Subcutaneous adipose tissue (tissue), 4 donors: Measurements from ENCODE around the gene UFSP2. TPM values are rescaled to one million over a fixed set of nuclear protein-coding genes. Genes with fewer than 3 reads are reported as not detected.

Experiments
- CTCF ChIP-seq: fragments of 450-650 bp; IDR thresholded peaks from one replicate; pipeline ENCODE4 v1.5.1; 2016; ENCODE audit warnings: low read depth, mild to moderate bottlenecking, control low read depth, antibody characterized with exemption, moderate library complexity
- total RNA-seq, 4 donors: library from RNA; depleted of rRNA; stranded (reverse); fragments of >200 nt; gene quantifications; one replicate each; pipeline ENCODE4 v1.1.0, GENCODE V29; 2016

The UFSP2 gene
- total RNA-seq, 4 donors from 2014 or later = 22.9 to 43.6 (median 36.7) TPM

- TF ChIP-seq CTCF = no peak
These were observed 42.3 kb downstream of the UFSP2 start for GRCh38 chr4:185383451-185383850.

GRCh38 chr4:185382754-185383153 is 43.0 kb downstream of the UFSP2 start:
- no peak for TF ChIP-seq CTCF

- no peak for TF ChIP-seq CTCF
These were observed 44.2 kb downstream of the UFSP2 start for GRCh38 chr4:185381288-185382196.

- TF ChIP-seq CTCF = no peak
These were observed 45.4 kb downstream of the UFSP2 start for GRCh38 chr4:185380320-185380719.

- TF ChIP-seq CTCF = no peak
These were observed 46.2 kb downstream of the UFSP2 start for GRCh38 chr4:185379326-185380295.

- TF ChIP-seq CTCF = no peak
These were observed 47.5 kb downstream of the UFSP2 start for GRCh38 chr4:185378264-185378663.

GRCh38 chr4:185374573-185374972 is 51.2 kb downstream of the UFSP2 start:
- no peak for TF ChIP-seq CTCF
